PC-3 (cell line): ENCODE measurements around the gene TMEM140.

Experiments used
- EZH2 ChIP-seq: fragments of 300-600 bp; sonication (generic); IDR thresholded peaks from one replicate; pipeline ENCODE4 v1.6.1; 2017; ENCODE audit warnings: antibody characterized with exemption, mild to moderate bottlenecking, low read length; ENCODE audit not compliant: unreplicated experiment
- TF ChIP-seq, protein P1 (sequence below): fragments of 300-600 bp; sonication (generic); conservative IDR thresholded peaks from 2 replicates; pipeline ENCODE4 v1.5.1; 2017; ENCODE audit warnings: antibody characterized with exemption, low read depth, mild to moderate bottlenecking, low read length

DNA sequence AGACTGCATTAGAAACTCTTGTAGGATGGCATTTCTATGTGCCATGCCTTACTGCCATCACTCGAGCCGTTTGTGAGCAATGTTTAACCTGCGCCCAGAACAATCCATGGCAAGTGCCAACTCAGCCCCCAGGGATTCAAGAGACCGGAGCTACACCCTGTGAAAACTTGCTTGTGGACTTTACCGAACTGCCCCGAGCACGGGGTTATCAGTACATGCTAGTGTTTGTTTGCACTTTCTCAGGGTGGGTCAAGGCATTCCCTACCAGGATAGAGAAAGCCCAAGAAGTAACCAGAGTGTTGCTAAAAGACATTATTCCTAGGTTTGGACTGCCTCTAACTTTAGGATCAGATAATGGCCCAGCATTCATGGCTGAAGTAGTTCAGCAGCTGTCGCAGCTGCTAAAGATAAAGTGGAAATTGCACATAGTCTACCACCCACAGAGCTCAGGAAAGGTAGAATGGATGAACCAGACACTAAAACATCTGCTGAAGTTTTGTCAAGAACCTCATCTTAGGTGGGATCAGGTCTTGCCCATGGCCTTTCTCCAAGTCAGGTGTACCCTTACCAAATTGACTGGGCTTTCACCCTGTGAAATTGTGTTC is 31.6 kb downstream of the TMEM140 start:
- TF ChIP-seq, protein P1, sequence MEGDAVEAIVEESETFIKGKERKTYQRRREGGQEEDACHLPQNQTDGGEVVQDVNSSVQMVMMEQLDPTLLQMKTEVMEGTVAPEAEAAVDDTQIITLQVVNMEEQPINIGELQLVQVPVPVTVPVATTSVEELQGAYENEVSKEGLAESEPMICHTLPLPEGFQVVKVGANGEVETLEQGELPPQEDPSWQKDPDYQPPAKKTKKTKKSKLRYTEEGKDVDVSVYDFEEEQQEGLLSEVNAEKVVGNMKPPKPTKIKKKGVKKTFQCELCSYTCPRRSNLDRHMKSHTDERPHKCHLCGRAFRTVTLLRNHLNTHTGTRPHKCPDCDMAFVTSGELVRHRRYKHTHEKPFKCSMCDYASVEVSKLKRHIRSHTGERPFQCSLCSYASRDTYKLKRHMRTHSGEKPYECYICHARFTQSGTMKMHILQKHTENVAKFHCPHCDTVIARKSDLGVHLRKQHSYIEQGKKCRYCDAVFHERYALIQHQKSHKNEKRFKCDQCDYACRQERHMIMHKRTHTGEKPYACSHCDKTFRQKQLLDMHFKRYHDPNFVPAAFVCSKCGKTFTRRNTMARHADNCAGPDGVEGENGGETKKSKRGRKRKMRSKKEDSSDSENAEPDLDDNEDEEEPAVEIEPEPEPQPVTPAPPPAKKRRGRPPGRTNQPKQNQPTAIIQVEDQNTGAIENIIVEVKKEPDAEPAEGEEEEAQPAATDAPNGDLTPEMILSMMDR: no peak
- no peak for TF ChIP-seq EZH2
